HG02870 (cell line): Measurements from ENCODE around the gene NUBP1.
"Not testable (repeated sequence)": the region's sequence is repeated elsewhere in the genome, so short reads cannot be mapped to it uniquely, and the experiment has no call there.

Experiments used
- ATAC-seq: cut with Tn5 transposase; IDR thresholded peaks from one replicate; pipeline ENCODE4 v1.9.1; 2021; ENCODE audit warnings: mild to moderate bottlenecking, moderate library complexity; ENCODE audit not compliant: unreplicated experiment

The NUBP1 gene

GRCh38 chr16:10750793-10751192 lies 7.2 kb downstream of the NUBP1 start:
- no peak for ATAC-seq

- no peak for ATAC-seq
These were observed 7.7 kb downstream of the NUBP1 start for GRCh38 chr16:10751291-10751697.

- ATAC-seq: peak; percentile 63
These were observed 9.3 kb downstream of the NUBP1 start for GRCh38 chr16:10752843-10753523.

GRCh38 chr16:10753670-10754069 lies 10.0 kb downstream of the NUBP1 start:
- no peak for ATAC-seq

GRCh38 chr16:10754941-10755340 lies 11.3 kb downstream of the NUBP1 start:
- ATAC-seq: no peak

GRCh38 chr16:10756574-10756973 lies 12.9 kb downstream of the NUBP1 start:
- no peak for ATAC-seq

GRCh38 chr16:10760858-10761257 lies 17.2 kb downstream of the NUBP1 start:
- ATAC-seq: no peak

GRCh38 chr16:10761373-10761772 lies 17.7 kb downstream of the NUBP1 start:
- no peak for ATAC-seq

GRCh38 chr16:10762336-10763016 lies 18.8 kb downstream of the NUBP1 start:
- no peak for ATAC-seq

GRCh38 chr16:10763456-10763855 lies 19.8 kb downstream of the NUBP1 start:
- ATAC-seq: no peak

- no peak for ATAC-seq
These were observed 22.1 kb downstream of the NUBP1 start for GRCh38 chr16:10765772-10766171.

- ATAC-seq: no peak
These were observed 23.5 kb downstream of the NUBP1 start for GRCh38 chr16:10767127-10767526.

GRCh38 chr16:10769381-10769780 lies 25.7 kb downstream of the NUBP1 start:
- ATAC-seq: no peak

- ATAC-seq: no peak
These were observed 27.3 kb downstream of the NUBP1 start for GRCh38 chr16:10770907-10771306.

- peak; percentile 70 for ATAC-seq
These were observed 32.6 kb downstream of the NUBP1 start for GRCh38 chr16:10776280-10776679.

- not testable (repeated sequence) for ATAC-seq
These were observed 33.3 kb downstream of the NUBP1 start for GRCh38 chr16:10776923-10777322.

- no peak for ATAC-seq
These were observed 33.7 kb downstream of the NUBP1 start for GRCh38 chr16:10777356-10777755.

- not testable (repeated sequence) for ATAC-seq
These were observed 36.3 kb downstream of the NUBP1 start for GRCh38 chr16:10779908-10780307.

- ATAC-seq: no peak
These were observed 37.0 kb downstream of the NUBP1 start for GRCh38 chr16:10780628-10781027.

GRCh38 chr16:10782628-10783027 lies 39.0 kb downstream of the NUBP1 start:
- ATAC-seq: no peak

- no peak for ATAC-seq
These were observed 43.7 kb downstream of the NUBP1 start for GRCh38 chr16:10787304-10787703.

GRCh38 chr16:10788630-10789029 lies 45.0 kb downstream of the NUBP1 start:
- not testable (repeated sequence) for ATAC-seq

- peak; percentile 55 for ATAC-seq
These were observed 47.4 kb downstream of the NUBP1 start for GRCh38 chr16:10791048-10791447.
